NCI-H460 (cell line): ENCODE measurements around the gene TMEM63A. TPM values are rescaled to one million over a fixed set of nuclear protein-coding genes. Genes with fewer than 3 reads are reported as not detected.
"Not testable (repeated sequence)": the region's sequence is repeated elsewhere in the genome, so short reads cannot be mapped to it uniquely, and the experiment has no call there.

Source experiments
- DNase-seq: peaks from one replicate; pipeline ENCODE4 v3.0.0-alpha.2; 2016; ENCODE audit warnings: low read depth; ENCODE audit errors: extremely low read depth
- total RNA-seq: library from RNA; depleted of rRNA; stranded (reverse); fragments of >200 nt; shearing (Covaris generic); gene quantifications from 2 replicates; pipeline ENCODE4 v1.2.3, GENCODE V29; 2014; rRNA removed

The TMEM63A gene
- total RNA-seq, 1 experiment from 2014 or later: 17.4 TPM

DNA sequence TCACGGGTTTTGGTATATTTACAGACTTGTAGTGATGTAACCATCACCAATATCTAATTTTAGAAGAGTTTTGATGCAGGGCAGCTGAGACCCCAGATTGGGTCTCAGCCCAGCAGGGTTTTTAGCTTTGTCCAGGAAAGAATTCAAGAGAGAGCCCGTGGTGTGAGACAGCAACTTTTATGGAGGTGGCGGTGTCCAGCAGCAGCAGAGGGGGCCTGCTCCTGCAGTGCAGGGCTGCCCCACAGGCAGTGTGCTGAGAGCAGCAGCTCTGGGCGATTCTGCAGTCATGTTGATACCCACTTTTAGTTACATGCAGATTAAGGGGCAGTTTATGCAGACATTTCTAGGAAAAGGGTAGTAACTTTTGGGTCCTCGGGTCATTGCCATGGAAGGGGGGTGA, 74.0 kb downstream of the TMEM63A start:
- no peak for DNase-seq

DNA sequence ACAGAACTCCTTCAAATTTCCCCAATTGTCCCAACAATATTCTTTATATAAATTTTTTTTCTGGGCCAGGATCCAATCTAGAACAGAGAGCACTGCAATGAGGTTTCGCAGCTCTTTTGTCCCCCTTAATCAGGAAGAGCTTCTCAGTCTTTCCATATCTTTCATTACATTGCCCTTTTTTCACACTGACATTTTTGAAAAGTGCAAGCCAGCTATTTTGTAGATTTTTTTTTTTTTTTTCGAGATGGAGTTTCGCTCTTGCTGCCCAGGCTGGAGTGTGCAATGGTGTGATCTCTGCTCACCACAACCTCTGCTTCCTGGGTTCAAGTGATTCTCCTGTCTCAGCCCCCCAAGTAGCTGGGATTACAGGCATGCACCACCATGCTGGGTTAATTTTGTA, 75.4 kb downstream of the TMEM63A start:
- DNase-seq: not testable (repeated sequence)

DNA sequence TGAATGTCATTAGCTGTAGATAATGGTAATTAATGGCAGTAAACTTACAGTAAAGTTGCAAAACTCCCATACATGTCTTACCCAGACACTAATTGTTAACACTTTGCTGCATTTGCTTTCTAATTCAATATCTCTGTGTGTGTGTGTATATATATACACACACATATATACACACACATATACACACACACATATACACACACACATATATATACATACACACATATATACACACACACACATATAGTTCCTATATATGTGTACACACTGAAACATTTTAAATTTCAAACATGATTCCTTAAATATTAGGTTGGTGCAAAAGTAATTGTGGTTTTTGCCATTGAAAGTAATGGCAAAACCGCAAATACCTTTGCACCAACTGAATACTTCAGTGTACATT, 75.9 kb downstream of the TMEM63A start:
- DNase-seq: no peak

DNA sequence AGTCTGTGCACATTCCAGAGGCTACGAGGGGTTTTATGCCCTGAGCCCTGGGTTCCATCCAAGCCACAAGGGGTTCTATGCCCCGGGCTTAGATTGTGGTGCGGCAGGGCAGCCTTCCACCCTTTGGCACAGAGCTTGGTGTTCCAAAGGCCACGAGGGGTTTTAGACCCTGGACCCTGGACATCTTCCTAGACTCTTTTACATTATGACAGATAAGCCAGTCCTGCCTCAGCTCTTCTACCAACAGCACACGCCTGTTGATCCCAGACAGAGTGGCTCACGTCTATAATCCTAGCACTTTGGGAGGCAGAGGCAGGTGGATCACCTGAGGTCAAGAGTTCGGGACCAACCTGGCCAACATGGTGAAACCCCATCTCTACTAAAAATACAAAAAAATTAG, 81.0 kb downstream of the TMEM63A start:
- DNase-seq: not testable (repeated sequence)

DNA sequence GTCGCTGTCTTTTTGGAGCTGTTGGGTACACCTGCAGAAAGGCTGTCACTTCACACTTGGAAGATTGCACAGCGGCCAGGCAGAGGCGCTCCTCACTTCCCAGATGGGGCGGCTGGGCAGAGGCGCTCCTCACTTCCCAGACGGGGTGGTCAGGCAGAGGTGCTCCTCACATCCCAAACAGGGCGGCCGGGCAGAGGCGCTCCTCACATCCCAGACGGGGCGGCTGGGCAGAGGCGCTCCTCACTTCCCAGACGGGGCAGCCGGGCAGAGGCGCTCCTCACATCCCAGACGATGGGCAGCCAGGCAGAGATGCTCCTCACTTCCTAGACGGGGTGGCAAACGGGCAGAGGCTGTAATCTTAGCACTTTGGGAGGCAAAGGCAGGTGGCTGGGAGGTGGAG, 86.1 kb downstream of the TMEM63A start:
- DNase-seq: not testable (repeated sequence)

Other genes with a start within 250 kb of the TMEM63A start
- 126 and 130 TPM in 2 replicates for gene ENAH, start 229.3 kb downstream of the TMEM63A start, total RNA-seq
- gene SRP9, start 104.6 kb downstream of the TMEM63A start, total RNA-seq: 497 and 502 TPM in 2 replicates
- 139 and 163 TPM in 2 replicates for gene EPHX1, start 72.3 kb downstream of the TMEM63A start, total RNA-seq
- gene LEFTY1, start 6.8 kb upstream of the TMEM63A start, total RNA-seq: not detected in 2 replicates
- gene PYCR2, start 41.9 kb upstream of the TMEM63A start, total RNA-seq: 108 and 114 TPM in 2 replicates
- not detected in 2 replicates for gene LEFTY2, start 58.8 kb upstream of the TMEM63A start, total RNA-seq
- 58.5 and 68.7 TPM in 2 replicates for gene SDE2, start 117.0 kb upstream of the TMEM63A start, total RNA-seq
- 423 and 472 TPM in 2 replicates for gene H3-3A, start 180.3 kb upstream of the TMEM63A start, total RNA-seq